H1 (cell line): ENCODE measurements around the gene SLC25A53.

Experiments
- CEBPB ChIP-seq: IDR thresholded peaks from 2 replicates; pipeline ENCODE4 v1.6.1; 2012; ENCODE audit warnings: low read depth, low read length
- CREB1 ChIP-seq: IDR thresholded peaks from 2 replicates; pipeline ENCODE4 v1.6.1; 2012; ENCODE audit warnings: inconsistent platforms
- CTCF ChIP-seq, 3 experiments: IDR thresholded peaks; 1 replicate in 2 of 3; 2 replicates in 1 of 3; pipeline versions ENCODE4 v1.5.1 to v1.6.1; 2011; ENCODE audit warnings: low read length in 3 of 3, mild to moderate bottlenecking in 3 of 3, inconsistent platforms in 2 of 3, low read depth in 1 of 3, moderate library complexity in 1 of 3; ENCODE audit not compliant: insufficient read depth in 1 of 3; ENCODE audit errors: control extremely low read depth in 1 of 3
- EZH2 ChIP-seq: fragments of 200-600 bp; sonication (generic); IDR thresholded peaks from 2 replicates; pipeline ENCODE4 v1.7.1; 2012; ENCODE audit warnings: low read depth, mild to moderate bottlenecking, moderate library complexity, low read length, inconsistent platforms; ENCODE audit not compliant: severe bottlenecking
- POLR2A ChIP-seq, 2 experiments: IDR thresholded peaks; 1 replicate in 1 of 2; 2 replicates in 1 of 2; pipeline ENCODE4 v1.6.1; 2011; ENCODE audit warnings: low read depth in 2 of 2, low read length in 2 of 2, mild to moderate bottlenecking in 2 of 2; ENCODE audit errors: control extremely low read depth in 1 of 2
- TAF1 ChIP-seq: IDR thresholded peaks from 2 replicates; pipeline ENCODE4 v1.6.1; 2011; ENCODE audit warnings: mild to moderate bottlenecking, low read depth, low read length

GRCh38 chrX:104187931-104188330, 31.1 kb upstream of the SLC25A53 start:
- TF ChIP-seq CEBPB (no peak), POLR2A (IDR thresholded peaks at IDR 0.05; ENCODE audit: control extremely low read depth in 1 of 2, low read depth in 2 of 2, low read length in 2 of 2) (no peak), EZH2 (no peak), TAF1 (no peak), CTCF (IDR thresholded peaks at IDR 0.05; ENCODE audit: control extremely low read depth in 1 of 3, insufficient read depth in 1 of 3, low read depth in 1 of 3, low read length in 3 of 3) (no peak), CREB1 (no peak)
